AML-193 (cell line): ENCODE results near the gene TNFRSF4.

Source experiments
- DNase-seq, 2 experiments: peaks; one replicate each; lab custom pipeline; 2025; lab: John Stamatoyannopoulos, UW

The TNFRSF4 gene

GRCh38 chr1:1232796-1233566, 19.0 kb upstream of the TNFRSF4 start:
- no peak for DNase-seq

DNA sequence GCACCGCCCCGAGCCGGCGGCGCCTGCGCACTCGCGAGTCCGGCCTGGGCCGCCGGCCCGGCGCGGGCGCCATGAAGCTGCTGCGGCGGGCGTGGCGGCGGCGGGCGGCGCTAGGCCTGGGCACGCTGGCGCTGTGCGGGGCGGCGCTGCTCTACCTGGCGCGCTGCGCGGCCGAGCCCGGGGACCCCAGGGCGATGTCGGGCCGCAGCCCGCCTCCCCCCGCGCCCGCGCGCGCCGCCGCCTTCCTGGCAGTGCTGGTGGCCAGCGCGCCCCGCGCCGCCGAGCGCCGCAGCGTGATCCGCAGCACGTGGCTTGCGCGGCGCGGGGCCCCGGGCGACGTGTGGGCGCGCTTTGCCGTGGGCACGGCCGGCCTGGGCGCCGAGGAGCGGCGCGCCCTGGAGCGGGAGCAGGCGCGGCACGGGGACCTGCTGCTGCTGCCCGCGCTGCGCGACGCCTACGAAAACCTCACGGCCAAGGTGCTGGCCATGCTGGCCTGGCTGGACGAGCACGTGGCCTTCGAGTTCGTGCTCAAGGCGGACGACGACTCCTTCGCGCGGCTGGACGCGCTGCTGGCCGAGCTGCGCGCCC, 18.3 kb upstream of the TNFRSF4 start, which contains the start of gene B3GALT6:
Gene B3GALT6, plus strand, starts transcription at position 30 of the 588 bp plus-strand sequence. Its CDS starts 42 bp downstream, at position 72.
- no peak for DNase-seq

DNA sequence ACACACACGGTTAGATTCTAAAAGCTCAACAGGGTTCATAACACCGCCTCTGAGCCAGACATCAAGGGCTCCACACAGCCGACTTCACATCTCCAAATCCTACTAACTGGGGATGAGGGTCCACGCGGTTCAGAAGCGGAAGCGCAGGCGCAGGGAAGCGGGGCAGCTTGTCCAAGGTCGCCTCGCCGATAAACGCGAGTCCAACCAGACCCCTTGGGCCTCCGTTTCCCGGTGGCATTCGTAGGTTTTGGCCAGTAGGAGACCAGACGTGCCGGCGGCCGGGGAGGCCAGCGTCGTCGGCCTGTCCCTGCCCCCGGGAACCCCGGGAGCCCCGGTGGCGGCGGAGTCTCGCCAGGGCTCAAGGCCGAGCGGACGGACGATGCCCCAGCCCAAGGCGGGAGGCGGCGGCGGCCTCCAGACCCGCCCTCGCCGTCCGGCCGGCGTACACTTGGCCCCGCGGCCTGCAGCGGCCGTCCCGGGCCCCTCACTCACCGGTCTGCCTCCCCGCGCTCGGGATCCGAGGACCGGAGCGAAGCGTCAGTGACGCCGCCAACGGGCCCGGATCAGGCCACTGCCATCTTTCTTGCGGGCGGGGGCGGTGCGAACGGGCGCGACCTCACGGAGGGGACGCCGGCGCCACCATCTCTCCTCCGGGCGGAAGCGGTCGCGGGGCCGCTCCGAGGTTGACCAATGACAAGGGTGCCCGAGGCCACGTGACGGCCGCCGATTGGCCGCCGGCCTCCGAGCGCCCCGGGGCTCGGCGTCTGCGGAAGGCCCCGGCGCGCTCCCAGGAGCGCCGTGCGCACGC, 17.7 kb upstream of the TNFRSF4 start, which contains the start of gene SDF4:
Gene SDF4, minus strand, starts transcription at position 602 of the 808 bp plus-strand sequence. CDS start 3,229 bp downstream, outside the sequence.
- peak; percentile 88 to 89 for DNase-seq

DNA sequence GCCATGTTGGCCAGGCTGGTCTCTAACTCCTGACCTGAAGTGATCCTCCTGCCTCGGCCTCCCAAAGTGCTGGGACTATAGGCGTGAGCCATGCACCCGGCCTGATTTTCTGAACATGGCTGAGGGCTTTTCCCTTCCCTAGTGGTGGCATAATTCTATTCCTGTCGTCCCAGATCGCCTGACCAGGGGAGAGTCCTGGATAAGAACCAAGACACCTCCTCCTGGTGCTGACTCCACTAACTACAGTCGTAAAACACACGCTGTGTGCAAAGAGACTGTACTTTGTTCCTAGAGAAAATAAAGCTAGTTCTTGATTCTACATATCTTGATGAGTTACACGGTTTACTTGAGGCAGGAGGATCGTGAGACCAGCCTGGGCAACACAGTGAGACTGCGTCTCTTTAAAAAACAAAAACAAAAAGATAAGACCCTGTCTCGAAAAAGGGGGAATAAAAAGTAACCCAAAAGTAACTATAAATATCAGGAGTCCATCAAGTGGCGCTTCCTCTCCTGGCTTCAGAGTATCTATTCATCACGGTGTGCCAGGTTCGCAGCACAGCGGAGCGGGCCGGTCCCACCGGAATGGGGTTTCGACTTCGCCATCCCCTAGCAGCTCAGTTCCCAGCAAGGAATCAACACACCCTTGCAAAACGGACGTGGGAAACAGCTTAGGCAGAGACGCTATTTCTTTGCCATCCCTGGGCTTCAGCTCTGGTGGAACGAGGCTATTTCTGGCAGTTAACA, 16.9 kb upstream of the TNFRSF4 start:
- peak; percentile 27 to 49 for DNase-seq

- DNase-seq = no peak
Measured at GRCh38 chr1:1229770-1230169, 15.8 kb upstream of the TNFRSF4 start.

DNA sequence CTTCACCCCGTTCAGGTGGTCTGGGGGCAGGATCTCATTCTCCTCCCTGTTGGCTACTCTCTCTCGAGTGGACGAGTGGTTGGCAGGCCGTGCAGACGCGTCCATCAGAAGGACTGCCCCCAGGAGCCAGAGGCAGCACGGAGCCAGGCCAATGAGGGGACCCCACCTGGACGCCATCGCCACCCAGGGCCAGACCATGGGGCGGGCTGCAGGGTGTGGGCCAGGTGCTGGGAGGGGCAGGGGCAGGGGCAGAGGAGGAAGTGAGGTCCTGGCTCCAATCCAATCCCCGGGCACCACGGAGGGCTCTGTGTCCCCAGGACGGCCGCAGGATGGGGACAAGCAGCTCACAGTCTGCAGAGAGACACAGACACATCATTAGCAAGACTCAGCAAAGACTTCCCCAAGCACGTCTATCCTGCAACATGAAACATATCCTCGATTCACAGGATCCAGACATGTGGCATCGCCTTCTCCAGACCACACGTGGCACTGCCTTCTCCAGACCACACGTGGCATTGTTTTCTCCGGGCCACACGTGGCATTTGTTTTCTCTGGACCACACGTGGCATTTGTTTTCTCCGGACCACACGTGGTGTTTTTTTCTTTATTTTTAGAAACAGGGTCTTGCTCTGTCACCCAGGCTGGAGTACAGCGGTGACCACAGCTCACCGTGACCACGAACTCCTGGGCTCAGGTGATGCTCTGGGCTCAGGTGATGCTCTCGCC, 14.8 kb upstream of the TNFRSF4 start:
- no peak for DNase-seq

- DNase-seq = no peak
Measured at GRCh38 chr1:1228187-1228586, 14.2 kb upstream of the TNFRSF4 start.

DNA sequence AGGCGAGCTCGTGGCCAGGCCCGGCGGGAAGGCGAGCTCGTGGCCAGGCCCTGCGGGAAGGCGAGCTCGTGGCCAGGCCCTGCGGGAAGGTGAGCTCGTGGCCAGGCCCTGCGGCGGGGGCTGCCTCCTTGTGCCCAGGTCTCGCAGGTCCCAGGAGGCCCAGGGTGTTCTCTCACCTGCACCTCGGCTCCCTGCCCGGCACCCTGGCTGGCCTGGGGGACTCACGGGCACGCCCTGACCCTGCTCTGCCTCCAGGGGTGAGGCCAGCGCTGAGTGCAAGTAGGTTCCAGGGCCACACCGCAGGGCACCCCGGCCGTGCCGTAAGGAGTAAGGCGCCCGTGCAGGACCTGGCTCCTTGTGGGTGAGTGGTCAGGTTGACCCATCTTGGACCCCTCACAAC, 13.4 kb upstream of the TNFRSF4 start:
- no peak for DNase-seq

DNA sequence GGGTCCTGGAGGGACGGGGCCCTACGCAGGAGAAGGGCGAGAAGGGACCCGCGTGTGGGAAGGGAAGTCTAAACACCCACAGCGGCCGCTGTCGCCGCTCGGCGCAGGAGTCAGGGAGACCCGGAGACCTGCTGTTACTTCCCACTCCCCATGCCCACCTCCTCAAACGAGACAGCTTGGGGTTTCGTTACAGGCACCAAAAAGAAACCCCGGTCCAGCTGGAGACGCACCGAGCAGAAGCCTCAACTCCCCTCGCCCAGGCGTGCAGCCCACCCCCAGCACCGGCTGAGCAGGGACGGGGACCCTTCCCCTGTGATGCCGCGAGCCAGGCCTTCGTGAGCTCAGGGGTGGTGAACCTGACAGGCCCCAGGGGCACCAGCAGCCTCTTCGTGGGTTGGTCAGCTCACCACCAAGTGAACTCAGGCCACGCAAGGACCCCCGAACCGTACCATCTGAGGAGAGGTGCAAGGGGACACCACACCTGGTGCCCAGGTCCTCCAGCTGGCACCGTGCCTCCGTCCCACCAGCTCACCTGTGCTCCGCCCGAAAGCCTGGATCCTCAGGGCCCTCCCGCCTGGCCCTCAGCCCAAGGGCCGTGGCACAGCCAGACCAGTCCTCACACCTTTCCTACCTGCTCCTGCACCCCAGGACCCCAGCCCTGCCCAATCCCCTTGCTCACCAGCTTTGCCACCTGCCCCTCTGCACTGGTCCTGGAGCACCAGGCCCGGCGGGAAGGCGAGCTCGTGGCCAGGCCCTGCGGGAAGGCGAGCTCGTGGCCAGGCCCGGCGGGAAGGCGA, 12.8 kb upstream of the TNFRSF4 start:
- DNase-seq = no peak

- no peak for DNase-seq
Measured at GRCh38 chr1:1225913-1226312, 12.0 kb upstream of the TNFRSF4 start.

GRCh38 chr1:1225238-1225845, 11.4 kb upstream of the TNFRSF4 start:
- no peak for DNase-seq

DNA sequence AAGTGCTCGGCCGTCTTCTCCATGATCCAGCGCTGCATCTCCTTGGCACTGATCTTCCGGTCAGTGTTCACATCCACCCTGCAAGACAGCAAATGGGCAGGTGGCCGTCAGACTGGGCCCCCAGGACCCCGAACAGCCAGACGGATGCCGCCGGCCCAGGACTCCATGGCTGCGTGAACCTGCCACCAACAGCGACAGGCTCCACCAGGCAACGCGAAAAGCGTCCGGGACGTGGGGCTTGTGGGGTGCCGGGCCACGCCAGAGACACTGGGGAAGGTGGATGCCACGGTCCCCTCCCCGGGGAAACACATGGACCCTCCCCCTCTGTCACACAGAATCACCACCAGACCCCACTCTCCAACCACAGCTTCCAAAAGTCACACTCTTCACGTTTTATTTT, 9.9 kb upstream of the TNFRSF4 start:
- no peak for DNase-seq

- no peak for DNase-seq
Measured at GRCh38 chr1:1223321-1223720, 9.4 kb upstream of the TNFRSF4 start.

DNA sequence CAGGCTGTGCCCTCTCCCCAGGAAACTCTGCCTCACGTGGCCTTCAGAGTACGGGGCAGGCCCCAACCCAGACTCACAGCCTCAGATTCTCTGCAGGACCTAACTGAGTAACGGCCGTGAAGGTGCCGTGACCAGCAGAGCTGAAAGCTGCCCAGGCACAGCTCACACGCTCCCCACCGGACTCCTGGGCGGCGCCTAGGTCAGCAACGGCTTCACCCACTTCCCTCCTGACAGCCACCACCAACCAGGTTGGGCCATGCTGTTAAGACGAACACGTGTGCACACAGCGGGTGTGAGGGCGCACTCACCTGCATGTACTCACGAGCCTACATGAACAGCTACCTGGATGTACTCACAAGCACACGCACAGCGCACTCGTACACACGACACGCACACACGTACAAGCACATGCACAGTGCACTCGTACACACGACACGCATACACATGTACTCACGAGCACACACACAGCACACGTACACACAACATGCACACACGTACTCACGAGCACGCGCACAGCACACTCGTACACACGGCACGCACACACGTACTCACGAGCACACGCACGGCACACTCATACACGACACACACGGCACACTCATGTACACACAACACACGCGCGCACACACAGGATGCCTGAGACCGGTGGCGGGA, 8.7 kb upstream of the TNFRSF4 start:
- DNase-seq = no peak

GRCh38 chr1:1221887-1222574, 8.1 kb upstream of the TNFRSF4 start:
- no peak for DNase-seq

- DNase-seq = no peak
Measured at GRCh38 chr1:1220197-1220596, 6.2 kb upstream of the TNFRSF4 start.

DNA sequence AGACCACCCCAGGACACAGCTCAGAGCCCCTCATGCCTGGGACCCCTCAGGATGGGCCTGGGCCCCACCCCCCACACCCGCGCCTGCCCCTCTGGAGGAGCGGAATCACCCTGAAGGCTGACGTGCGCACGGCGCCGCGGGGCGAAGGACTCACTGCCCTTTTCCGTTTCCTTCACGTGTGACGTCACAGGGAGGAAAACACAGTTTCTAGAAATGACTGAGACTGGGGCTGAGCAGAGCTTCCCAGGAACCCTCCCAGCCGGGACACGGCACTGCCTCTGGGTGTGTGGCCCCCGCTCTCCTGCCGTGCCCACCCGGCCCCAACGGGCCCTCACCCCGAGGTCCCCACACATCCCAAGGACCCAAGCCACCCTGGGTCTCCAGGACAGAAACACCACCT, 5.4 kb upstream of the TNFRSF4 start:
- no peak for DNase-seq

DNA sequence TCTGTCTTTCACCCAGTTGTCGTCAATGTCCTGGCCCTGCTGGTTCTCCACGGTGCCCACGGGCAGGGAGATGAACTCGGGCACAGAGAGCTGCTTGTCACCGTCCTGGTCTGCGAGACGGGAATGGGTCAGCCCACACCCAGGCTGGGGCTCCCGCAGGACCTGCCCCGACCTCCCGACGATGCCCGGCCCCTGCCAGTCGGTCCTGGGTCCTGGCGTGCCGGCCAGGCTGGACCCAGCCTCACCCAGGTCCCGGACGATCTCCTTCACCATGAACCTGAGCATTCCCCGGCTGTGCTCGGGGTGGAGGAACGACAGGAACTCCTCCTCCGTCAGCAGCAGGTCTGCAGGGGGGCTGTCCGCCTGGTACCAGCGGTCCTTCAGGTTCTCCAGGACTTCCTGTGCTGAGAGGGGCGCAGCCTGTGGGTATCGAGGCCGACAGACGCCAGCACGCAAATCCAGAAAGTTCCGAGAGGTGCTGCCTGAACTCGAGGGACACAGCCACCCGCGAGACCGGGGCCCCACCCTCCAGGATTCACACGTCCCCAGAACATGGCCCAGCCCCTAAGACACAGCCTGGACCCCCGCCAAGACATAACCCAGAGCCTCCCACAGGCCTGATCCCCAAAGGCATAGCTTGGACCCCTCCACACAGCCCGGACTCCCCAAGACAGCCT, 4.7 kb upstream of the TNFRSF4 start:
- DNase-seq = no peak
